DOHH2 (cell line): ENCODE data around the gene DMGDH.

Source experiments
- EZH2phosphoT487 ChIP-seq: fragments of 200-600 bp; sonication (generic); IDR thresholded peaks from 2 replicates; pipeline ENCODE4 v1.6.1; 2017; ENCODE audit warnings: borderline replicate concordance, mild to moderate bottlenecking, antibody characterized with exemption, low read length, moderate library complexity, mixed read lengths
- TF ChIP-seq, protein P1 (sequence below): fragments of 200-600 bp; sonication (generic); IDR thresholded peaks from one replicate; pipeline ENCODE4 v1.5.1; 2014; ENCODE audit warnings: antibody characterized with exemption, mild to moderate bottlenecking, low read depth, low read length; ENCODE audit not compliant: poor library complexity, severe bottlenecking

DNA sequence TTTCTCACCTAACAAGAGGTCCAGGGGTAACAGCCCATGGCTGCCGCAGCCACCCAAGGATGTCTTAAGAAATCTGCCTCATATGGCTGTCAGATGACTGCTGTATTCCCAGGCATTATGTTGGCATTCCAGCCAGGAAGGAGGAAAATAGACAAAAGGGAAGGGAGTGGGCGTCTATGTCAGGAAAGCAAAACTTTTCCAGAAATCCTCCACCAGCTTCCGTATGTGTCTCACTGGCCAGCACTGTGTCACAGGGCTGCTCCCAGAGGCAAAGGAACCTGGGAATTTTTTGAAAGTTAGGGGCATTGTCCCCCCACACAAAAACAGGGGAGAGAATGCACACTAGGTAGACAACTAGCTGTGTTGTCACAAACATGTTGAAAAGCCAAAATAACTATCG lies 7.3 kb upstream of the DMGDH start:
- TF ChIP-seq, protein P1, sequence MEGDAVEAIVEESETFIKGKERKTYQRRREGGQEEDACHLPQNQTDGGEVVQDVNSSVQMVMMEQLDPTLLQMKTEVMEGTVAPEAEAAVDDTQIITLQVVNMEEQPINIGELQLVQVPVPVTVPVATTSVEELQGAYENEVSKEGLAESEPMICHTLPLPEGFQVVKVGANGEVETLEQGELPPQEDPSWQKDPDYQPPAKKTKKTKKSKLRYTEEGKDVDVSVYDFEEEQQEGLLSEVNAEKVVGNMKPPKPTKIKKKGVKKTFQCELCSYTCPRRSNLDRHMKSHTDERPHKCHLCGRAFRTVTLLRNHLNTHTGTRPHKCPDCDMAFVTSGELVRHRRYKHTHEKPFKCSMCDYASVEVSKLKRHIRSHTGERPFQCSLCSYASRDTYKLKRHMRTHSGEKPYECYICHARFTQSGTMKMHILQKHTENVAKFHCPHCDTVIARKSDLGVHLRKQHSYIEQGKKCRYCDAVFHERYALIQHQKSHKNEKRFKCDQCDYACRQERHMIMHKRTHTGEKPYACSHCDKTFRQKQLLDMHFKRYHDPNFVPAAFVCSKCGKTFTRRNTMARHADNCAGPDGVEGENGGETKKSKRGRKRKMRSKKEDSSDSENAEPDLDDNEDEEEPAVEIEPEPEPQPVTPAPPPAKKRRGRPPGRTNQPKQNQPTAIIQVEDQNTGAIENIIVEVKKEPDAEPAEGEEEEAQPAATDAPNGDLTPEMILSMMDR = no peak
- no peak for TF ChIP-seq EZH2phosphoT487
